GM23338 (cell line): ENCODE results near the gene KIF6. TPM values are rescaled to one million over a fixed set of nuclear protein-coding genes. Genes with fewer than 3 reads are reported as not detected.
A peak's percentile ranks its signal among the peaks of the same experiment; 100 is the strongest.

Experiments
- ATAC-seq: fragments of 200-7000 bp; cut with Tn5 transposase; 3 replicates; pipeline ENCODE4 v1.9.1; 2020
- DNase-seq: peaks from one replicate; pipeline ENCODE4 v3.0.0-alpha.2; 2015; ENCODE audit warnings: low spot score
- H2AFZ ChIP-seq: fragments of 200-600 bp; sonication (generic); 2 replicates; pipeline ENCODE4 v1.8.0; 2016; ENCODE audit warnings: antibody characterized with exemption, mild to moderate bottlenecking, moderate library complexity
- H3F3A ChIP-seq: fragments of 200-600 bp; sonication (generic); replicated peaks from 2 replicates; pipeline ENCODE4 v1.8.0; 2017; ENCODE audit warnings: antibody characterized with exemption, mixed run types, low read depth
- H3K27ac ChIP-seq: fragments of 200-600 bp; sonication (generic); 2 replicates; pipeline ENCODE4 v1.6.1; 2016; ENCODE audit warnings: low read depth
- H3K27me3 ChIP-seq: fragments of 200-600 bp; sonication (generic); 2 replicates; pipeline ENCODE4 v1.8.0; 2016; ENCODE audit warnings: mild to moderate bottlenecking, mixed run types, moderate library complexity; ENCODE audit not compliant: insufficient read depth
- H3K36me3 ChIP-seq: fragments of 200-600 bp; sonication (generic); 2 replicates; pipeline ENCODE4 v1.8.0; 2016; ENCODE audit warnings: mild to moderate bottlenecking; ENCODE audit not compliant: insufficient read depth
- H3K4me1 ChIP-seq: fragments of 200-600 bp; sonication (generic); 2 replicates; pipeline ENCODE4 v1.8.0; 2016; ENCODE audit warnings: mild to moderate bottlenecking, moderate library complexity; ENCODE audit not compliant: insufficient read depth
- H3K4me2 ChIP-seq: fragments of 200-600 bp; sonication (generic); 2 replicates; pipeline ENCODE4 v1.7.1; 2017; ENCODE audit warnings: mixed run types
- H3K4me3 ChIP-seq: fragments of 200-600 bp; sonication (generic); 2 replicates; pipeline ENCODE4 v1.6.1; 2016; ENCODE audit warnings: mixed run types
- H3K79me2 ChIP-seq: fragments of 200-600 bp; sonication (generic); replicated peaks from 2 replicates; pipeline ENCODE4 v1.8.0; 2017; ENCODE audit warnings: mild to moderate bottlenecking; ENCODE audit not compliant: insufficient read depth
- H3K9me2 ChIP-seq: fragments of 200-600 bp; sonication (generic); 2 replicates; pipeline ENCODE4 v1.8.0; 2017; ENCODE audit not compliant: insufficient read depth
- H4K20me1 ChIP-seq: fragments of 200-600 bp; sonication (generic); replicated peaks from 2 replicates; pipeline ENCODE4 v1.8.0; 2017; ENCODE audit warnings: mild to moderate bottlenecking; ENCODE audit not compliant: insufficient read depth
- H3K27ac Mint-ChIP-seq: 2 replicates; pipeline ENCODE4 v1.8.0; 2020; ENCODE audit warnings: inconsistent platforms, mild to moderate bottlenecking, moderate library complexity, mixed read lengths
- H3K27me3 Mint-ChIP-seq: 3 replicates; pipeline ENCODE4 v1.8.0; 2022; ENCODE audit warnings: low read depth, mild to moderate bottlenecking, moderate library complexity, mixed read lengths, inconsistent platforms; ENCODE audit not compliant: insufficient read depth, poor library complexity
- H3K36me3 Mint-ChIP-seq: 3 replicates; pipeline ENCODE4 v1.8.0; 2021; ENCODE audit warnings: low read depth, mild to moderate bottlenecking, inconsistent platforms, moderate library complexity, mixed read lengths
- H3K4me1 Mint-ChIP-seq: 3 replicates; pipeline ENCODE4 v1.8.0; 2020; ENCODE audit warnings: mild to moderate bottlenecking, inconsistent platforms, mixed read lengths
- H3K4me3 Mint-ChIP-seq: 3 replicates; pipeline ENCODE4 v1.8.0; 2021; ENCODE audit warnings: moderate library complexity, mild to moderate bottlenecking, inconsistent platforms, mixed read lengths
- H3K9me3 Mint-ChIP-seq: 3 replicates; pipeline ENCODE4 v1.8.0; 2020; ENCODE audit warnings: moderate library complexity, mild to moderate bottlenecking, inconsistent platforms, mixed read lengths
- CTCF ChIP-seq, 2 experiments: fragments of 200-600 bp in 1 of 2; sonication (generic) in 1 of 2; conservative IDR thresholded peaks; 2 replicates each; pipeline versions ENCODE4 v1.5.1 to v1.6.1; 2016 to 2017; ENCODE audit warnings: antibody characterized with exemption in 2 of 2, low read depth in 2 of 2, mild to moderate bottlenecking in 2 of 2, moderate library complexity in 1 of 2
- EZH2 ChIP-seq: fragments of 200-600 bp; sonication (generic); IDR thresholded peaks from one replicate; pipeline ENCODE4 v1.8.0; 2017; ENCODE audit warnings: antibody characterized with exemption, mild to moderate bottlenecking, low read depth; ENCODE audit not compliant: unreplicated experiment
- EZH2phosphoT487 ChIP-seq: fragments of 200-600 bp; sonication (generic); IDR thresholded peaks from one replicate; pipeline ENCODE4 v1.8.1; 2018; ENCODE audit warnings: antibody characterized with exemption; ENCODE audit not compliant: unreplicated experiment
- JUNB ChIP-seq: IDR thresholded peaks from one replicate; pipeline ENCODE4 v1.6.1; 2016; ENCODE audit warnings: antibody characterized with exemption; ENCODE audit not compliant: unreplicated experiment
- NANOG ChIP-seq: IDR thresholded peaks from 2 replicates; pipeline ENCODE4 v1.6.1; 2016; ENCODE audit warnings: antibody characterized with exemption, borderline replicate concordance
- REST ChIP-seq: IDR thresholded peaks from one replicate; pipeline ENCODE4 v1.6.1; 2018; ENCODE audit warnings: antibody characterized with exemption; ENCODE audit not compliant: unreplicated experiment
- STAT1 ChIP-seq: IDR thresholded peaks from one replicate; pipeline ENCODE4 v1.6.1; 2016; ENCODE audit warnings: antibody characterized with exemption; ENCODE audit not compliant: unreplicated experiment
- ZNF114 ChIP-seq: fragments of 250-450 bp; sonication (Bioruptor Pico); IDR thresholded peaks from 2 replicates; pipeline ENCODE4 v1.5.0; 2020; ENCODE audit warnings: mild to moderate bottlenecking, moderate library complexity
- ZNF331 ChIP-seq: fragments of 250-450 bp; sonication (Bioruptor Pico); IDR thresholded peaks from 2 replicates; pipeline ENCODE4 v1.5.0; 2020; ENCODE audit warnings: low read depth, mild to moderate bottlenecking, moderate library complexity
- polyA plus RNA-seq: library from polyadenylated mRNA; unstranded; fragments of >200 nt; fragmentation: Nextera tagmentation; extraction: Ambion mirVana; gene quantifications from 2 replicates; pipeline ENCODE4 v1.2.1, GENCODE V29; 2016
- total RNA-seq: library from RNA; depleted of rRNA; stranded (reverse); fragments of >200 nt; shearing (Covaris generic); gene quantifications from 2 replicates; pipeline ENCODE4 v1.2.3, GENCODE V29; 2014
- TF ChIP-seq, protein P1 (sequence below): IDR thresholded peaks from 2 replicates; pipeline ENCODE4 v1.6.1; 2016; ENCODE audit warnings: antibody characterized with exemption

The KIF6 gene
- total and polyA plus RNA-seq, 2 experiments from 2014 or later: 0.87 to 1.7 TPM

DNA sequence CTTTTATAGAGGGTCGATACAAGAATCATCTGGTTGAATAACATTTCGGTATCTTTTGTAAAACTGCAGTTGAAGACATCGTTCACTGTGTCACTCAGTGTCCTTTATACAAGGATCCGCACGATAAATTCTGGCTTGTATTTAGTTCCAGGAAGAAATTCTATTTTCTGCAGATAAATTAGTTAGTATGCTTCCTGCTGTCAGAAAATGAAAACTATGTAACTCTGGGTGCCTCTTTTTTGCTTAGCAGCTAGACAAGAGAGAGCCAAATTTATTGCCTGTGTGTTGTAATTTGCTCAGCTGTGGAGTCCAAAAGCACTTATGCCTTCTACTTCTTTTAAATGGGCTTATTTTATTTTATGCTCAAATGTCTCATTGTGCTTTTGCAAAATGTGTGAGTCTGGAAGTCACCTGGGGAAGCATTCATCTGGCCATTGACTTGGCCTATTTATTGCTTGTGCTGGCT, 346.2 kb downstream of the KIF6 start:
- no peaks in the 10 kb centered on the region for H4K20me1 ChIP-seq
- H3K4me1 Mint-ChIP-seq: peaks cover 2% of the 10 kb centered on the region; the same call in 2 of the 3 replicates
- no peaks in the 10 kb centered on the region for H3K27me3 ChIP-seq
- H3K27me3 Mint-ChIP-seq: no peaks in the 10 kb centered on the region
- H3K4me3 ChIP-seq: no peak overlapping the region
- ATAC-seq (no peak), DNase-seq (no peak)
- H3K4me2 ChIP-seq: no peak overlapping the region
- H3K36me3 Mint-ChIP-seq: no peaks in the 10 kb centered on the region
- H3K4me1 ChIP-seq: no peaks in the 10 kb centered on the region
- H2AFZ ChIP-seq: no peak overlapping the region; the same call in 1 of the 2 replicates
- no peak overlapping the region for H3K27ac ChIP-seq
- no peak overlapping the region for H3K4me3 Mint-ChIP-seq
- H3K36me3 ChIP-seq: no peaks in the 10 kb centered on the region
- no peaks in the 10 kb centered on the region for H3F3A ChIP-seq
- no peak for TF ChIP-seq NANOG
- TF ChIP-seq, protein P1, sequence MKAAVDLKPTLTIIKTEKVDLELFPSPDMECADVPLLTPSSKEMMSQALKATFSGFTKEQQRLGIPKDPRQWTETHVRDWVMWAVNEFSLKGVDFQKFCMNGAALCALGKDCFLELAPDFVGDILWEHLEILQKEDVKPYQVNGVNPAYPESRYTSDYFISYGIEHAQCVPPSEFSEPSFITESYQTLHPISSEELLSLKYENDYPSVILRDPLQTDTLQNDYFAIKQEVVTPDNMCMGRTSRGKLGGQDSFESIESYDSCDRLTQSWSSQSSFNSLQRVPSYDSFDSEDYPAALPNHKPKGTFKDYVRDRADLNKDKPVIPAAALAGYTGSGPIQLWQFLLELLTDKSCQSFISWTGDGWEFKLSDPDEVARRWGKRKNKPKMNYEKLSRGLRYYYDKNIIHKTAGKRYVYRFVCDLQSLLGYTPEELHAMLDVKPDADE: no peak
- H3K79me2 ChIP-seq: no peaks in the 10 kb centered on the region
- H3K9me3 Mint-ChIP-seq: no peaks in the 10 kb centered on the region
- H3K9me2 ChIP-seq: no peaks in the 10 kb centered on the region
- H3K27ac Mint-ChIP-seq: no peak overlapping the region

DNA sequence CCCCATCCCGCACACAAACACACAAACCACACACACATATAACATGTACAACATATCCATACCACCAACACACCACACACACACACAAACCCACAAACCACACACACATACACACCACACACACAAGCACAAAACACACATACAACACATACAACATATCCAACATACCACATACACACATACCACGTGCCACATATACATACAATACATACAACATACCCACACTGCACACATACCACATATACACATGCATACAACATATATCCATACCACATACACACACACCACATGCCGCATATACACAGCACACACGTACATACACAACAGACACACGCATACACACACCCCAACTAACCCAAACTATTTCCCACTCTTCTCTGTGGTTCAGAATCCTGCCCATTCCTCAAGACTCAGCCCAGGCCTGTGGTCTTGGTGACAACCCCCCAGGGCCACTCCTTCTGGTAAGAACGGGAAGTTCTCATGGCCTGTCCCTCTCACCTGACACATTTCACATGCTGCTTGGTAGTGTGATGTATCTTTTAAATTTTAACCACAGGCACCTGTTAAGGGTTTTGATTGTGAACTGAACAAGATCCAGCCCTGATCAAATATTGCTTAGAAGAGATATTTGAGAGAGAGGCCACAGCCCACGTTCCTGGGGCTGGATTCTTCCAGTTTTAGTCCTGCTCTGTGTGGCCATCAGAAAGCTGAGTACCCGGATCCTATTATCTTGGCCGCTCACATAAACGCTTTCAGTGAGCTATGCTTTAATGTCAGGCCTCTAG, 346.8 kb downstream of the KIF6 start:
- ATAC-seq: no peak
- no peak for TF ChIP-seq EZH2
- Histone ChIP-seq H3K4me3 (no peak overlapping the region), H4K20me1 (no peaks in the 10 kb centered on the region), H3K4me1 (no peaks in the 10 kb centered on the region), H3K36me3 (no peaks in the 10 kb centered on the region), H3F3A (no peaks in the 10 kb centered on the region), H3K27ac (no peak overlapping the region), H3K27me3 (no peaks in the 10 kb centered on the region), H3K4me2 (no peak overlapping the region), H3K9me2 (no peaks in the 10 kb centered on the region), H3K79me2 (no peaks in the 10 kb centered on the region), H2AFZ (no peak overlapping the region; the same call in 1 of the 2 replicates)
- peaks cover 2% of the 10 kb centered on the region; the same call in 2 of the 3 replicates for H3K4me1 Mint-ChIP-seq
- H3K4me3 Mint-ChIP-seq: no peak overlapping the region
- no peaks in the 10 kb centered on the region for H3K36me3 Mint-ChIP-seq
- DNase-seq: no peak
- H3K9me3 Mint-ChIP-seq: no peaks in the 10 kb centered on the region
- H3K27me3 Mint-ChIP-seq: no peaks in the 10 kb centered on the region
- H3K27ac Mint-ChIP-seq: no peak overlapping the region

DNA sequence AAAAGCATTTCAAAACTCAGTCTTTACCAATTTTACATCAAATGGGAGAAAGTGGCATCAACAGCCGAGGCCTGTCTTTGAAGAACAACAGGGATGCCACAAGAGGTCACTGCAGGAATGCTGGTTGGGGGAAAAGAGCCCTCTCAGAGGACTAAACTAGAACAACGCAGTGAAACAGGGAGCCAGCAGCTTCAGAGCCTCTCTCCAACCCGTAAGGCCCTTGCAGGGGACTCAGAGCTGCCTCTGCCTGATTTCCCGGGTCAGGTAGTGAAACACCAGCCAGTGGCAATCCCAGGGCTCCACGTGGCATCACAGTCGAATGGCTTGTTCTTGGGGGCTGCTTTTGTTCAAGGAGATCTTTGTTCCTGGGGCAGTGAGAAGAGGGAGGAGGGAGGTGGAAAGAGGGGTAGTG, 347.7 kb downstream of the KIF6 start:
- Histone ChIP-seq H2AFZ (no peak overlapping the region), H3K27me3 (no peaks in the 10 kb centered on the region), H3F3A (no peaks in the 10 kb centered on the region), H3K4me3 (no peak overlapping the region), H3K79me2 (no peaks in the 10 kb centered on the region), H3K36me3 (no peaks in the 10 kb centered on the region), H3K4me2 (no peak overlapping the region), H3K9me2 (no peaks in the 10 kb centered on the region), H3K4me1 (no peaks in the 10 kb centered on the region), H4K20me1 (no peaks in the 10 kb centered on the region), H3K27ac (no peak overlapping the region)
- Mint-ChIP-seq H3K36me3 (no peaks in the 10 kb centered on the region), H3K4me3 (no peak overlapping the region), H3K4me1 (peaks cover 2% of the 10 kb centered on the region; the same call in 2 of the 3 replicates), H3K27ac (peak overlapping the region; percentile 79; the same call in 1 of the 2 replicates), H3K27me3 (no peaks in the 10 kb centered on the region), H3K9me3 (no peaks in the 10 kb centered on the region)
- ATAC-seq (peak; percentile 99), DNase-seq (peak; percentile 93)
- TF ChIP-seq STAT1 (no peak), EZH2phosphoT487 (no peak), NANOG (no peak), ZNF114 (CRISPR knock-in tag) (no peak), JUNB (no peak), REST (no peak), ZNF331 (CRISPR knock-in tag) (no peak), CTCF (conservative IDR thresholded peaks at IDR 0.05; ENCODE audit: low read depth in 2 of 2) (peak; percentile 95 to 97), EZH2 (no peak)
- TF ChIP-seq, protein P1: no peak
